Measurements from ENCODE around the gene SMG1.

GRCh38 chr16:18836702-18837101 is 89.5 kb downstream of the SMG1 start:
- TF ChIP-seq CTCF (IDR thresholded peaks at IDR 0.05; ENCODE audit: low read length): no peak
- TF ChIP-seq EZH2 (IDR thresholded peaks at IDR 0.05; ENCODE audit: borderline replicate concordance, low read length): no peak

All from OCI-LY1 (cell line).